HG03175 (cell line): ENCODE measurements around the gene USF3.
"Not testable (repeated sequence)": the region's sequence is repeated elsewhere in the genome, so short reads cannot be mapped to it uniquely, and the experiment has no call there.

Experiments
- ATAC-seq: cut with Tn5 transposase; IDR thresholded peaks from one replicate; pipeline ENCODE4 v1.9.1; 2021; ENCODE audit warnings: mild to moderate bottlenecking, moderate library complexity; ENCODE audit not compliant: unreplicated experiment

USF3 gene

DNA sequence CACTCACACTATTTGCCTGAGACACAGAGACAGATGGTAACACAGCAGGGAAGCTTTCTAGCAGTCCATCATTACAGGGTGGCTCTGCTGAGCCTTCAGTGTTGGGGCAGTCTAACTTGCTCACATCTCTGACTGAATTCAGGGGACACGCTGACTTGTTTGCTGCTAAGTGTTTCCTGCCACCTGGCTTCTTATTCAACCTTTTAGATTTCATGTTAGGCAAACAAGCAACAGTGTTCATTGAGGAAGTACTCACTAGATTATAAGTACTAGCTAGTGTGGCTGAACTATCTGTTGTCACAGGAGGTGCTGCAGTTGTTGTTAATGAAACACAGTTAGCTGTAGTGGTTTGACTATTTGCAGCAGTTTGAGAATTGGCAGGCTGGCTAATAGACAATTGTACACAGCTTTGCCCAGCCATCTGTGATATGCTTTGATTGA lies 37.3 kb downstream of the USF3 start:
- ATAC-seq: no peak

DNA sequence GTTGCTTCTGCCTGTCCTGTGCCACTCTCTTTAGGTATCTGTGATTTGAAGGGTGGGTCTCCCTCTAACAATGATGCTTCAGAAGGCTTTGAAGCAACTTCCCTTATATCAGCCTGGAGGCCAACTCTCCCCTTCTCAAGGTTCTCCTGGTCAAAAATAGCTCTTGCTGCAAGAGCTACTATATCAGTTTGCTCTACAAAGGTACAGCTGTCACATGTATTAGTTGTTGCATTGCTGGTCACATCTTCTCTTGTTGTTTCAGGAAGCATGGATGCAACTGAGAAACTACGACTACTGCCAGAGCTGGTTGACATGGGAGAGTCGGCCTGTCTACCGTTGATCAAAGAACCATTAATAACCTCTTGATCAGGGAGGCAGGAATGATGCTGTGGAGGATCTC lies 38.3 kb downstream of the USF3 start:
- no peak for ATAC-seq

DNA sequence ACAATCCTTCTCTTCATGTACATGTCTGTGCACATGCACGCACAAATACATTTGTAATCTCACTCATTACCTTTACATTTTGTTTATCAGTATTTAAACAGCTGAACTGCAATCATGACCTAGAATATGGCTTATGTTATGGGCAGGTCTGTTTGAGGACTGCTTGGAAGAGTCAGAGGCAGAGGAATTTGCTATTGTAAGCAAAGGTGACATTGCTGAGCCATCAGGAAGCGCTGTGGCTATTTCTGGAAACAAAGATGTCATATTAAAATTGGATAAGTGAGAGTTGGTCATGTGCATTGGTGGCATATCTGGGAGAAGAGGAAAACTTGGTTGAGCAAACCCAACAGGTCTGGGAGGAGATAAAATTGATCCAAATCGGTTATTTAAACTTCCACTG lies 41.6 kb downstream of the USF3 start:
- ATAC-seq: no peak

DNA sequence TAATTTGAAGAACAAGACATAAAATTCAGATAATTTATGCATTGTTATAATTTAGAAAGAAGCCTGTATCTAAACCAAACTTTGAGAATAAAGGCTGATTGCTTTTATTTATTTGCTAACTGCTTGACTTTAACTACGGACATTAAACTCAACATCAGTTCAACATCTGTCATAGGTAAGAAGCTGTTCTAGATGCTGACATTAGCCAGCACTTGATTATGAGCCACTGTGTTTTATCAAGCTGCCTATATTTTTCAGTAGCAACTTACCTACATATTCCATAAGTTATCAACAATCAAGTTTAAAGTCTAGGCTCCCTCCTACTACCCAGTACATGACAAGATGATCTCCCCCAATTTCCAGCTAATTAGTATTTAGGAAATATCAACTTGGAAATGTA lies 42.1 kb downstream of the USF3 start:
- ATAC-seq: no peak

DNA sequence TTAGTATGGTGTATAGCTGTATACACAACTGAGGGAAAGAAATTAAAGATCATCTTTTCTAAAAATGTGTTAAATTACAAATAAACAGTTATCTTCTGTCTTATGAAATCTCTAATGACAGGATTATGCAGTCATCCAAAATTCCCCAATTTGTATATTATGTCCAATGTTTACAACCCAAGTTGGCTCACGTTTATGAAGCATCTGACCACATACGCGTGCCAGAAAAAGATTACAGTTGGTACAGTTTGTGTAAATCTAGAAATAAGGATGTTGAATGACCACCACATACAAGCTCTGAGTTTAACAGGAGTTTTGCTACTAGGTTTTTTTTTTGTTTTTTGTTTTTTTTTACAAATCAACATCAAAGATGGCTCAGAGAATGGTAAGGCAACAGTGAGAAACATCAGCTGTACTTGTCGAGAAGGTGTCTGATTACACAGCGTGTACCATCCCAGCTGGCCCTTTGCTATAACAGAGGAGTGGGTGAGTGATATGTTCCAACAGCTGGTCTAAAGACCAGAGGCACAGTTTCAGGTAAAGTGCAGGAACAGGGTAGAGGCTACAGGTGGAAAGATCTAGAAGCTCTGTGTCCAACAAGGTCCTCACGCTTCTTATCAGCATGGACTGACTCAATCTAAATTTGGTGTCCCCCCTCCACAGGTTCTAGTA lies 47.1 kb downstream of the USF3 start:
- ATAC-seq: no peak

DNA sequence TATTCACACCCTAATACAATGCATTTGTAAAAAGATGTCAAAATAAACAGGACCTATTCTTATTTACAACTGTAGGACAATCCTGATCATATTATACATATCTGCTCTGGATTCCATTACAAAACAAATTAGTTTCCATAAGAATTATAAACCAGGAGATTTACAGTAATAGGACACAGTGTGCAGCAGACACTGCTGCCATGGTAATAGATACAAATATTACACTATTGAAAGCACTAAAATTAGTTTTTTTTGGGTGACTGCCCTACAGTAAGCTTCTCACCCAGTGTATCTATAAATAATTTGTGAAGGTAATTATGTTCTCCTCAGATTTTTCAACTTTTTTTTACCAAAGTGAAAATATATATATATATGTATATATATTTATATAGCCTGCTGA lies 47.9 kb downstream of the USF3 start:
- no peak for ATAC-seq

DNA sequence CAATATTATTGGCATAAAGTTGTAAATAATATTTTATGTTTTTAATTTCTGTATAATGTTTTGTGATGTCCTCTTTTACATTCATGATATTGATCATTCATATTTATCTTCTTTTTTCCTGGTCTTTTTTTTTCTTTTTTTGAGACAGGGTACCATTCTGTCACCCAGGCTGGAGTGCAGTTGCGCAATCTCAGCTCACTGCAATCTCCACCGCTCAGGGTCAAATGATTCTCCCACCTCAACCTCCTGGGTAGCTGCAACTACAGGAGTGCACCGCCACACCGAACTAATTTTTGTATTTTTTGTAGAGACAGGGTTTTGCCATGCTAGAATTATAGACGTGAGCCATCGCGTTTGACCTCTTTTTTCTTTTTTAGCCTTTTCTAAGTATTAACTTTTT lies 52.9 kb downstream of the USF3 start:
- ATAC-seq: no peak

DNA sequence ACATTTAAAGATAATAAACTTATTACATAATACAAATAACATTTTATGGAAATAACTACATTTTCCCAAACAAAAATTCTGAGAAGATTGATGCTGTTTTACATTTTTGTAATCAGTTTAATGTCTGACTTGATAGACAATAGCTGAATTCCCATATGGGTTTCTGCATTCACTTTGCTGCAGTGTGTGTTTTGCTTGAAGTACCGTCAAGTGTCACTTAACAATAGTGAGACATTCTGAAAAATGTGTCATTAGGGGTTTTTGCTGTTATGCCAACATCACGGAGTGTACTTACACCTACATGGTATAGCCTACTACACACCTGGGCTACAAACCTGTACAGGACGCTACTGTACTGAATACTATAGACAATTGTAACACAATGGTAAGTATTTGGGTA lies 57.5 kb downstream of the USF3 start:
- no peak for ATAC-seq

DNA sequence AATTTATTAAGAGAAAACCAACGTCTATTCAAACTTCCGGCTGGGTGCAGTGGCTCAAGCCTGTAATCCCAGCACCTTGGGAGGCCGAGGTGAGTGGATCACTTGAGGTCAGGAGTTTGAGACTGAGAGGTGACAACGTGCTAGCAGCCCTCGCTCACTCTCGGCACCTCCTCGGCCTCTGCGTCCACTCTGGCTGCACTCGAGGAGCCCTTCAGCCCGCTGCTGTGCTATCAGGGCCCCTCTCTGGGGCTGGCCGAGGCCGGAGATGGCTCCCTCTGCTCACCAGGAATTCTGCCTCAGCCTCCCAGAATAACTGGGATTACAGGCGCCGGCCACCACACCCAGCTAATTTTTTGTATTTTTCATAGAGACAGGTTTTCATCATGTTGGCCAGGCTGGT lies 58.7 kb downstream of the USF3 start:
- no peak for ATAC-seq

DNA sequence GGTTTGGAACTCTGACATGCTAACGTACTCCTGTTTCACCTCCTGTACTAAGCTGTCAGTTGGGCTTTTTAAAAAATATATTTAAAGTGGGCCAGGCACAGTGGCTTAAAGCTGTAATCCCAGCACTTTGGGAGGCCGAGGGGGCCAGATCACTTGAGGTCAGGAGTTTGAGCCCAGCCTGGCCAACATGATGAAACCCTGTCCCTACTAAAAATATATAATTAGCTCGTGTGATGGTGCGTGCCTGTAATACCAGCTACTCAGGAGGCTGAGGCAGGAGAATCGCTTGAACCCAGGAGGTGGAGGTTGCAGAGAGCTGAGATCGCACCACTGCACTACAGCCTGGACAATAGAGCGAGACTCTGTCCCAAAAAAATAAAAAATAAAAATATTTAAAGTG lies 60.4 kb downstream of the USF3 start:
- not testable (repeated sequence) for ATAC-seq

DNA sequence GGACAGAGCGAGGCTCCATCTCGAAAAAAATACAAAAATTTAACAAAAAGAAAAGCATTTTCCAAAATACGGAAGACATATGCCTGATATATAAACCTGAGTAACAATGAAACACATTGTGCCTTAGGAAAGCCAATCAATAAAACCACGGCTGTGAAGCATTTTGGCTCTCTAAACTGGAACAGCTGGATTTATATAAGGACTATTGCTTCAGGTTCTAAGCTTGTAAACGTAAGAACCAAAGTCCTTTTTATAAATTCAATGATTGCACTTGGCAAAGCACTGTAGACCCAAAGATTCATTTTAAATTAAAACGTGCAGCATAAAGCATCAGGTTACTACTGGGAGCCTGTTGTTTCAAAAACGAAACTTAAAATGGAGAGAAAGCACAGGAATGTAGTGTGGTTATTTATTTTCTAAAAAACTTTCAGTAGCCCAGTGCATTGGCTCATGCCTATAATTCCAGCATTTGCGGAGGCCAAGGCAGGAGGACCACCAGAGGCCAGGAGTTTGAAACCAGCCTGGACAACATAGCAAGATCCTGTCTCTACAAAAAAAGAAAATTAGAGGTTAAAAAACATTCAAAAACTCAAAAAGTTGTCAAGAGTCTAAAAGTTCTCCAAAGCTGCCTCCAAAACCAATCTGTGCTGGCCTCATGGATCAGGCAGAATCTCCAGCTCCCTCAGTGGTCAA lies 61.5 kb downstream of the USF3 start:
- no peak for ATAC-seq

DNA sequence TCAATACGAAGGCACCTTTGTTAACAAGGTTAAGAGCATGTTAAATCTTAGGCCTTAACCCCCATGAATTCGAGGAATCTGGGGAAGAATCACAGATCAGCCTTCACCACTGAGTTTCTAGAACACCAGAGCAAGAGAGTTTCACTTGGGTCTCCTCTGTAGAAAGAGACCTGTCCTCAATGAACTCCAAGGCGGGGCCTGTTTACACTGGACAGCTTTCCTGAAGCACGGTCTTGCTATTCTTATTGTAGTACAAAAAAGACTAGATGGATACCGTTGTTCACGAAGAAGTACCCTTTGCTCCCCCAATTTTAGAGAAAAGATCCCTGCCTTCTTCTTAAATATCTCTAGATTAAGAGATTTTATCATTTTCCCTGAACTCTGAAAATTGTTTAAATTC lies 64.9 kb downstream of the USF3 start:
- ATAC-seq: no peak

DNA sequence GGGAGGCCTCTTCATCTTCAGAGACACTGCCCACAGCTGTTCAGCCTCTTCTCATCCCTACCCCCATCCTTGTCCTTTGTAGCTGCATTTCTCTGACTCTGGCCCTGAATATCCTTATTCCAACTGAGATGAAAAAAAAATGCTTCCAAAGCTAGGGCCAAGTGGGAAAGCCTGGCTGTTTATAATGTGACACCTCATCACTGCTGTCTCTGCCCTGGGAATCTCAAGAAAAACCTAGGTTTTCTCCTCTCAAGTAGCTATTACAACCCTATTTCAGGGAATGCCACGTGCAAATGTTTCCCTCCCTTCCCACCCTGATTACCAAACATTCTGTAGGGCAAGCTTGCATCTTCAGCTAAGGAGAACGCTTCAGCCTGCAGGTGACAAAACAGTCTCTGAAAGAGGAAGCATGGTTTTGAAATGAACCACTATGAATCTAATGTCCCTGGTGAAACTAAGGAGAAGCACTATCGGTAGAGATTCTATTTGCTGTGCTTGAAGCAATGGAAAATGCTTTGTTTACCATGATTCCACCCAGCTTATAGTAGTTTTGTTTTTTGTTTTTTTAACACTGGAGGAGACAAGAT lies 65.4 kb downstream of the USF3 start:
- ATAC-seq: no peak

DNA sequence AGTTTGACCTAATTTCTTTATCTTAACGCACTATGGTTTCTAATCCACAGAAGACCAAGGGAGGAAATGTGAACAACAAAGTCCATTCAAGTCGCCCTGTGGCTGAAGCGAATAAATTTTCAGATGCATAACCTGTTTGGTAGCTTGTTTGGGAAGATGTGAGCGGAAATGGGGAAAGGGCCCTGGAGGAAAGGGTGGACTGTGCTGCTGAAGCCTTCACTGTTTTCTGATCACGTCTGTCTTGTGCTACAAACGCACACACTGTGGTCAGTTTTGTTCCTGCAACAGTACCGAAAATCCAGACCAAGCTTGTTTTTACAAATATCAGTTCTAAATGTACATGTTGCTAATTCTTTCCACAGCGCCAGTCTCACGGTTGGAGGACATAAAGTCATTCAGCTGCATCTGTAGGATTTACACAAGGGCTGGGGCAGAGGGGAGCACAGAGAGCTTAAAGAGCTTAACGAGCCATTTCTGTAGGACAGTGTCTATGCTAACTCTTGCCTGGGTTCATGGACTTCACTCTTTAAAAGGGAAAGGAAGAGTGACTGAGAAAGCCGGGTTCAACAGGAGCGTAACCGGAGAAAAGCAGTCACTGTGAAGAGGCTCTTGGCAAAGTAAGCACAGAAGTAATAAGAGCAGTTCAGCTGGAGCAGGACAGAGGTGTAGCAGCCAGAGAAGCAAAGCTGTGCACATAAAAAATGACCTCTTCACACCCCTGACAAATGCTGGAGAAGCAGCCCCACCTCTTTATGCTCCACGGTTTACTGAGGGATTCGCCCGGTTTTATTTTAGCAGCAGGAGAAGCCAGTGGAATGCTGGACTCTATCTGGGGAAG lies 66.6 kb downstream of the USF3 start:
- ATAC-seq: no peak

DNA sequence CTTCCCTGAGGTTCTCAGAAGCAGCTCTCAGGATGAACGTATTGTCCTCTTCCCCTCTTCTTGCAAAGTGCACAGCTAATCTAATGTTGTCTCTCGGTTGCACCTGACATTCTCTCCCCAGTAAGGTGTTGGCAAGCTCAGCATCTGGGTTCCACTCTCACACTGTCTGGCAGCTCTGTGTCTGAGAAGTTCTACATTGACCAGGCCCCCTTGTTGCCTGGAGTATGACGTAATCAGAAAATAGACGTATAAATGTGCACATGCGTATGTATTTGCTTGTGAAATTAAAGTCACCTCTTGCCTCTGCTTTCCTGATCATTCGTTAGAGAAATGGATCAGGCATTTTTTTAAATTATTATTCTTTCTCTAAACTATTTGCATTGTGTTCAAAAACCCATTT lies 67.7 kb downstream of the USF3 start:
- ATAC-seq: no peak

DNA sequence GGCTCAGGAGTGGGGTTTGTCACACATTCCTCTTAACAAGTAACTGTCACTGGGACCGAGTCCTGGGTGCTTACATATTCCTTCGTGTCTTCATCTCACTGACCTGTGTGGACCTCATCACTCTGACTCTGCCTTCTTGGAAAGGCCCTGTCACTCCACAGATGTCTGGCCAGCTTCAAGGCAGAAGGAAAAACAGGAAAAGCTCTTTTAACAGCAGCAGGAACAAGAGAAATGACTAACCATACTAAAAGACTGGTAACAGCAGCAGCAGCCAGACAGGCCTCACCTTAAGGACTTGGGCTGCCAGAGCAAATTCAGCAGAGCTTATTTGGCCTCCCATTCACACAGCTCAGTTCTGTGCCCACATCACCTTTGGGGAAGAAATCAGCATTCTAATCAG lies 68.1 kb downstream of the USF3 start:
- ATAC-seq: no peak

DNA sequence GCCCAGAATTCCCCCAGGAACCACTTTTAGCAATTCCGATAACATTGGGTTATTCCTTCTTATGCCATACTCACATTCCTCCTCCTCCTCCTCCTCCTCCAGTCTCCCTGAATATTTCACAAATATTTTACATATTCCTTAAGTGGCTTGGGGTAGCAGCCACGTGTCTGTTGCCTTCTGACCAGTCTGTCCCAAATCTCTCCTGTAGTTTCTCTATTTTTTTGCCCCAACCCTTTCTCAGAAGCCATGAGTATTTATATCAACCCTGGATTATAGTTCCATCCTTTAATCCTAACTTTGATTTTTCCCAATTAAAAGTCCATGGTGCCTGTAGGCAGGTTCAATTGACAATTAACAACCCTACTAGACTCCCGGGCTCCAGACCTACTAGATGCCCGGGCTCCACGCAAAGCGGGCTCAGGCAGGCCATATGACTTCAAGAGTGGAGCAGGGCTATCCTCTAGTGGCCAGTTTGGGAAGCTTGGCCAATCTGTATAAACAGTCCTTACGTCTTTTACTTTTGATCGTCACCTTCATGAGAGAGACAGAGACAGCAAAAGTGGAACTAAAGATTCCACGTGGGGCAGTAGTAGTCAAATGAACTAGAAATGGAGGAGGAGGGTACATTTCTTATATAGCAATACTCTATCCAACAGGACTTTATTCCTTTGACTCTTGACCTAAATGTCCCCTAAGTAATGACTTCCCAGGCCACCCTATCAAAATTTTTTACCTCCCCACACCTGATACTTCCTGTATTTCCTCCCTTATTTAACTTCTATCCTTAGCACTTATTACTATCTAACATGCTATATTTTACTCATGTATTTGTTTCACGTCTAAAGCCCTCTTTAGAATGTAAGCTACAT lies 69.7 kb downstream of the USF3 start:
- ATAC-seq: peak; percentile 60

DNA sequence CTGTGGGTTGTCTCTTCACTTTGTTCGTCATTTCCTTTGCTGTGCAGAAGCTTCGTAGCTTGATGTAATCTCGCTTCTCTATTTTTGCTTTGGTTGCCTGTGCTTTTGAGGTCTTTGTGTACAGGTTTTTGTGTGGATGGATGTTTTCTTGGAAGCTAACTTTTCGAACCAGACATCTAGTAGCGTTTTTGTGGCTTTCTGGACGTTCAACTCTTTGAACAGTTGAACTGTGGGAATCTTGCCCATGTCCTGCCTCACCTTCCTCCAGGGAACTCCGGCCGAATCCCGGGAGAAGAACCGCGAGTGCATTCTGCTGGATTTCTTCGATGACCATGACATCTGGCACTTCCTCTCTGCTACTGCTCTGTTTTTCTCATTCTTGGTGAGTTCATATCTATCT lies 70.6 kb downstream of the USF3 start:
- no peak for ATAC-seq

DNA sequence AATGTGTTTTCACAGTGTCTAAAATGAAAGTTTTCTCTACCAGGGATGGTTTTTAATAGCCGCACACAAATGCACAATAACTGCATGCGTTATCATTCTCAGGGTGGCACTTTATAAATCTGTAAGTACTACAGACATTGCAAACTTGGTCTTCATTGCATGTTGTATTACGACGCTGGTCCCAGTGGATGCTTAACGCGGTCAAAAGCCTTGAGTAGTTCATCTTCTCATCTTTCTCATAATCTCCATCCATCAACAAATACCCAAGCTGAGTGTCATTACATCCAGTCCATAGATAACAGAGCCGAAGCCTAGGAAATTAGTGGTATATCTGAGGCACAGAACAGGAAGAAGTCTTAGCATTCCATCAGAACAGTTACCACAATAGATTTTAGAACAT lies 72.6 kb downstream of the USF3 start:
- no peak for ATAC-seq

DNA sequence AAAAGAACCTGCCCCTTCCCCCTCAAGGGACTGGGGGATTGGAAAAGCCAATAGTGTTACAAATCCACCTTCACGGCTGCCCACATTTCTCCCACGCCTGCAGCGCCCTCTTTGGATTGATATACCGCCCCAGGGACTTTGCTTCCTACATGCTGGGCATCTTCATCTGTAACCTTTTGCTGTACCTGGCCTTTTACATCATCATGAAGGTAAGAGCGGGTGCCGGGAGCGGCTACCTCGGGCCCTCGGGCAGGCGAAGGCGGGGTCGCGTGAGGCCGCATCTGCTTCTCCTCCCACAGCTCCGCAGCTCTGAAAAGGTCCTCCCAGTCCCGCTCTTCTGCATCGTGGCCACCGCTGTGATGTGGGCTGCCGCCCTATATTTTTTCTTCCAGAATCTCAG lies 73.1 kb downstream of the USF3 start:
- ATAC-seq: no peak

DNA sequence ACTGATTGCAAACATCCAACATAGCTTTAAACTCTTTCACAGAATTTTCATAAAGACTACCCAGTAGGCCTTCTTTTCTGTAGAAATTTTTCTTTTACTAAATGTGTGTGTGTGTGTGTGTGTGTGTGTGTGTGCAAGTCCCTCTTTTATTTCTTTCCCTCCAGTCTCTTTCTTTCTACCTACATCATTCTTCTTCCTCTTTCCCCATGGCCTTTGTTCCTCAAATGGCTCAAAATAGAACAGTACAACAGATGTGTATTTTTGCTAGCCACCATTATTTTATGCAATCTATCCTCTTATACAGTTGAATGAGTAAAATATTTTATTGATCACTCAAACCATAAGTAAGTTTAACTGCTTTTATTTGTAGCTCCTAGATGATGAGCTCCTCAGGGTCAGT lies 76.4 kb downstream of the USF3 start:
- no peak for ATAC-seq
